Lower lobe of right lung (tissue), 2 donors: ENCODE data around the gene SLC25A13. TPM values are rescaled to one million over a fixed set of nuclear protein-coding genes. Genes with fewer than 3 reads are reported as not detected.

Experiments
- ATAC-seq, 2 donors: fragments of 200-7000 bp; cut with Tn5 transposase; one replicate each; pipeline ENCODE4 v1.9.1; 2020 to 2022; ENCODE audit warnings: mild to moderate bottlenecking in 2 of 2, moderate library complexity in 2 of 2
- DNase-seq: peaks from one replicate; pipeline ENCODE4 v3.0.0-alpha.2; 2020
- H3K27ac ChIP-seq: fragments of 200-600 bp; one replicate; pipeline ENCODE4 v1.8.0; 2022
- H3K27me3 ChIP-seq: fragments of 200-600 bp; one replicate; pipeline ENCODE4 v1.8.0; 2022; ENCODE audit warnings: low read depth
- H3K36me3 ChIP-seq: fragments of 200-600 bp; one replicate; pipeline ENCODE4 v1.8.0; 2022; ENCODE audit warnings: mild to moderate bottlenecking
- H3K4me1 ChIP-seq: fragments of 200-600 bp; one replicate; pipeline ENCODE4 v1.8.0; 2022
- H3K4me3 ChIP-seq: fragments of 200-600 bp; one replicate; pipeline ENCODE4 v1.8.0; 2022; ENCODE audit warnings: mild to moderate bottlenecking
- H3K9me3 ChIP-seq: fragments of 200-600 bp; one replicate; pipeline ENCODE4 v1.8.0; 2022
- intact Hi-C: fragments of 100-400 bp; cut with DNase I; formaldehyde crosslinking; loops from one replicate; pipeline ENCODE4 v1.11.0; 2022
- total RNA-seq: library from RNA; stranded (reverse); fragmentation: NEBNext Ultra II Directional; extraction: Animal tissue kit (Norgen Biotek cat#: 25700); gene quantifications from one replicate; pipeline ENCODE4 v1.2.1, GENCODE V29; 2021
- TF ChIP-seq, protein P1 (sequence below): fragments of 200-600 bp; IDR thresholded peaks from one replicate; pipeline ENCODE4 v1.8.0; 2022; ENCODE audit warnings: antibody characterized with exemption, mild to moderate bottlenecking
- donor health status: DM: no; HTN: yes; CAD: no; lungs with severe emphysema.

Gene SLC25A13
- total RNA-seq, 1 donor from 2014 or later: 24.8 TPM

DNA sequence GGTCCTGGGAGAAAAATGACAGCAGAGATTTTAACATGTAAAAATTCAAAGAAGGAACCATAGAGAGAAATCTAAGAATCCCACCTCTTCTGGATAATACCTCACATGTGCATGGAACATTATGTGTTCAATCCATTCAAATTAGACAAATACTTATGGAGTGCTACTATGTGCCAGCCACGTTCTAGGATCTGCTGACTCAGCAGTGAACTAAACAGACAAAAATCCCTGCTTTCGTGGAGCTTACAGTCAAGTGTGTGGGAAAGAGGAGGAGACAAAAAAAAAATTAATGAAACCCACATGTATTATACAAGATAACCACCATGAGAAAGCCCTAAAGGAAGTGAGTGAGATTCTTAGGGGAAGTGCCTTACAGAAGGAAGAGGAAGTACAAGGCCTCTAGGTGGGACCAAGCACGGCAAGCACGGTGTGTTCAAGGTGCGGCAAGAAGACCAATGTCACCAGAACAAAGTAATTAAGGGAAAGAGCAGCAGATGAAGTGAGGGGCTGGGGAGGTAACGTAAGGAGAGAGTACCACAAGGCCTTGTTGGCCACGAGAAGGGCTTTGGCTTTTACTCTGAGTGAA, 71.0 kb downstream of the SLC25A13 start:
- DNase-seq (no peak), ATAC-seq (no peak)
- Histone ChIP-seq H3K36me3 (no peaks in the 10 kb centered on the region), H3K9me3 (no peaks in the 10 kb centered on the region), H3K4me1 (no peaks in the 10 kb centered on the region), H3K27ac (no peak overlapping the region), H3K27me3 (no peaks in the 10 kb centered on the region), H3K4me3 (no peak overlapping the region)
- intact Hi-C loops: no loop called here
- TF ChIP-seq, protein P1, sequence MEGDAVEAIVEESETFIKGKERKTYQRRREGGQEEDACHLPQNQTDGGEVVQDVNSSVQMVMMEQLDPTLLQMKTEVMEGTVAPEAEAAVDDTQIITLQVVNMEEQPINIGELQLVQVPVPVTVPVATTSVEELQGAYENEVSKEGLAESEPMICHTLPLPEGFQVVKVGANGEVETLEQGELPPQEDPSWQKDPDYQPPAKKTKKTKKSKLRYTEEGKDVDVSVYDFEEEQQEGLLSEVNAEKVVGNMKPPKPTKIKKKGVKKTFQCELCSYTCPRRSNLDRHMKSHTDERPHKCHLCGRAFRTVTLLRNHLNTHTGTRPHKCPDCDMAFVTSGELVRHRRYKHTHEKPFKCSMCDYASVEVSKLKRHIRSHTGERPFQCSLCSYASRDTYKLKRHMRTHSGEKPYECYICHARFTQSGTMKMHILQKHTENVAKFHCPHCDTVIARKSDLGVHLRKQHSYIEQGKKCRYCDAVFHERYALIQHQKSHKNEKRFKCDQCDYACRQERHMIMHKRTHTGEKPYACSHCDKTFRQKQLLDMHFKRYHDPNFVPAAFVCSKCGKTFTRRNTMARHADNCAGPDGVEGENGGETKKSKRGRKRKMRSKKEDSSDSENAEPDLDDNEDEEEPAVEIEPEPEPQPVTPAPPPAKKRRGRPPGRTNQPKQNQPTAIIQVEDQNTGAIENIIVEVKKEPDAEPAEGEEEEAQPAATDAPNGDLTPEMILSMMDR: no peak

DNA sequence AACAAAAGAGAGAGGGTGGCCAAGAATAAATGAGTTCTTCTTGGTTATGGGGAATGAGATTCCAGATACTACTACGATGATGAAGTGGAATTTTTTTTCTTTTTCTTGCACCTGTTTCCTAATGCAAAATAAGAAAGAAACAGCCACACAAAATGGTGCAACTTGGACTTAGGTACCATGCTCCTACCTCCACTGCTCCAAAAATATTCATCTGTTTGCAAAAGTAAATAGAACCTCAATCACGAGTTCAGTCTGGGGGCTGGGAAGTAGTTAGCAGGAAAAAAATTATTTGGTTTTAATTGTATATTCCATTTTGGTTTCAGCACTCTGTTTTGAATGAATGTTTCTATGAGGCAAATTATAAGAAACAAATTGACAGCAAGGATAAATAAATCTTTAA, 73.5 kb downstream of the SLC25A13 start:
- no peak for DNase-seq
- intact Hi-C loops: no loop called here
- H3K4me1 ChIP-seq: no peaks in the 10 kb centered on the region
- ATAC-seq: no peak
- H3K27ac ChIP-seq: no peak overlapping the region
- H3K36me3 ChIP-seq: no peaks in the 10 kb centered on the region
- no peak overlapping the region for H3K4me3 ChIP-seq
- H3K27me3 ChIP-seq: no peaks in the 10 kb centered on the region
- H3K9me3 ChIP-seq: no peaks in the 10 kb centered on the region
- TF ChIP-seq, protein P1: no peak

DNA sequence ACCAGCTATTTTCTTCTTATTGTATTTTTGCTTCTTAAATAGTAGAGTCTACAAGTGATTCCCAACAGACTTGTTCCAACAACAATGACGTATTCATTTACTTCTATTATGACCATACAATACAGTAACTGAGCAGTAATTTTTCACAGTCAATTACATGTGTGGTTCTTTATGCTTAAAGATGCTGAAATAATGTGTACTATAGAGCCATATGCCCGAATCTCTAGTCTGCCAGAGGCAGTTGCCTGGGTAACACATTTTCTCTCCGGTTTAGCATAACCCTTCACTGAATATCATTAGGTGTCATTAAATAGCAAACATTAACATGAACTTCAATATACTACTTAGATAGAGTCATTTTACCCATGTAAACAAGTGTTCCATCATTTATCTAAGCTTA, 75.0 kb downstream of the SLC25A13 start:
- no peaks in the 10 kb centered on the region for H3K27me3 ChIP-seq
- H3K9me3 ChIP-seq: no peaks in the 10 kb centered on the region
- DNase-seq: no peak
- no peak overlapping the region for H3K27ac ChIP-seq
- TF ChIP-seq, protein P1: no peak
- no peak for ATAC-seq
- intact Hi-C loops: no loop called here
- H3K4me1 ChIP-seq: no peaks in the 10 kb centered on the region
- no peaks in the 10 kb centered on the region for H3K36me3 ChIP-seq
- H3K4me3 ChIP-seq: no peak overlapping the region

DNA sequence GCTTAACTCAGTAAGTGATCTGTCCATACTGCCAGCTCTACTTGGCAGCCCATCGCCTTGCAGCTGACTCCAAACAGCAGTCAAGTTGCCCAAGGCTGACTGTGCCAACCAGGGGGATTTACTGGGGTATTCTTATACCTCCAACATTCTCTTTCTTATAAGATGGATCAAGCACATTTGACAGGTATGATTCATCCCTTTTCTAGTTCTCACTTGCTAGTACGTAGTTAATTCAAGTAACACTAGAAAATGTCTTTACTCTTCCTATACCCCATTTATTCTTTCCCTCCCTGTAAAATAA, 77.0 kb downstream of the SLC25A13 start:
- intact Hi-C loops: no loop called here
- H3K27me3 ChIP-seq: no peaks in the 10 kb centered on the region
- no peaks in the 10 kb centered on the region for H3K36me3 ChIP-seq
- DNase-seq (no peak), ATAC-seq (no peak)
- TF ChIP-seq, protein P1: no peak
- no peaks in the 10 kb centered on the region for H3K9me3 ChIP-seq
- no peaks in the 10 kb centered on the region for H3K4me1 ChIP-seq
- H3K27ac ChIP-seq: no peak overlapping the region
- H3K4me3 ChIP-seq: no peak overlapping the region

DNA sequence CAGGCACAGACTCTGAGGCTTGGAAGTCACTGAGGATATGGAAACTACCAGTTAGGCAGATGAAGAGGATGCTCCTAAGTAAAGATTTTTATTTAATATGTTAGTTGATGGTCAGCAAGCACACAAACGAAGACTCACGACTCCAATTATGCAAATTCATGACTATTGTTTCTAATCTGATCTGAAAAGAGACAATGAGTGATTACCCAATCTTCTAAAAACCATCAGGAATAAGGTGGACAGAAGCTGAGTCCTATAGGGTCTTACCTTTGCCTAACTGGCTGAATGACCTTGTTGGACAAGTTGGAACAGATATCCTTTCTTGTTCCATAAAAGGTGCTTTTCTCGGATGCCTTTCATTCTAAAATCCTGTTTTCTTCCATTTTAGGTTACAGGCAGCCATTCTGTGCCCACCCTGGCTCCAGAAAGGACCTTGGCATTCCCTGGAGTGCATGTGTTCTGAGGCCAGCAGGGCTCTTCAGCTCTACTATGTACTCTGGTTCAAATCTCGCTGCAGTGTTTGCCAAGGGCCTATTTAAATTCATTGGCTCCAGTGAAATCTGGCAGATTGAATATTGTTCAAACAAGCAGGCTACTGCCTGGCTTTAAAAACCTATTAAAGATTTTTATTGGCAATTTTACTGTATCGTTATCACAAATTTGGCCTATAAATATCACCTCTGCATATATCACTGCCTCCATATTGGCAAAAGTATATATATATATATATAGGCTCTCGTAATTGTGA, 77.5 kb downstream of the SLC25A13 start:
- Histone ChIP-seq H3K9me3 (no peaks in the 10 kb centered on the region), H3K4me1 (no peaks in the 10 kb centered on the region), H3K4me3 (no peak overlapping the region), H3K27me3 (no peaks in the 10 kb centered on the region), H3K27ac (no peak overlapping the region), H3K36me3 (no peaks in the 10 kb centered on the region)
- DNase-seq (no peak), ATAC-seq (no peak)
- TF ChIP-seq, protein P1: no peak
- intact Hi-C loops: no loop called here
